ENCODE data around the gene ELOB. TPM values are rescaled to one million over a fixed set of nuclear protein-coding genes. Genes with fewer than 3 reads are reported as not detected.

ELOB gene
- total RNA-seq, 1 donor = 195 TPM

DNA sequence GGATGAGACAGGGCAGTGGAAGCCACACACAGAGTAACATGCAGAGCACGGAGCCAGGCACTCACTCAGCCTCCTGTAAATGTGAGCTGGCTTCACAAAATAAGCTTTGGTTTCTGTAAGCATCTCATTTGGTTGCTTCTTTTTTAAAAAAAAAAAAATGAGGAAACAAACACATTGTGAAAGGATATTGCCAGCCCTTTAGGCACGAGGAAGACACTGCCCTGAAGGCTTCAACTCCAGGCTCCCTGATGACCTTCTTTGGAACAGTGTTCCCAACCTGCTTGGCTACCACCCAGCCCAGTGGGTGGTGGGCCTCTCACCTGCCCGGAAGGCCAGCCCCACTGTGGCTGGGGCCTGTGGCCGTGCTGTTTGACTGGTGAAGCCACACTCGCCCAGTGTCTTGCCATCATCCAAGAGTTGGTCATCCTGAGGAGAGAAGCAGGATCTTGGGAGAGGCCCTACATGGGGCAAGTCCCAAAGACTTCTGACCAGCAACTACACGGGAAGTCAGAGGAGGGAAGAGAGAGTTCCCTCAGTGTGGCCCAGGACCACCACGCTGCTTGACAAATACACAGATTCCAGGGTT, 1.9 kb downstream of the ELOB start:
- Histone ChIP-seq H3K27ac (ENCODE audit: low read depth, low read length) (peak overlapping the region; percentile 36), H4K20me1 (ENCODE audit: insufficient read depth, low read length) (peaks cover 43% of the 10 kb centered on the region), H3K4me2 (ENCODE audit: insufficient read depth, low read length) (peak overlapping the region; percentile 92)

GRCh38 chr16:2774161-2774891, 2.8 kb downstream of the ELOB start:
- Histone ChIP-seq H2AFZ (ENCODE audit: low read length) (no peak overlapping the region), H4K20me1 (ENCODE audit: insufficient read depth, low read length) (peaks cover 48% of the 10 kb centered on the region), H3K9me3 (ENCODE audit: low read depth, low read length) (no peaks in the 10 kb centered on the region), H3K36me3 (ENCODE audit: insufficient read depth, low read length) (peaks cover 55% of the 10 kb centered on the region), H3K4me2 (ENCODE audit: insufficient read depth, low read length) (no peak overlapping the region), H3K4me1 (ENCODE audit: insufficient read depth, low read length) (peaks cover 25% of the 10 kb centered on the region), H3K4me3 (ENCODE audit: insufficient read depth, low read length) (no peak overlapping the region), H3K79me2 (ENCODE audit: insufficient read depth, low read length) (peaks cover 89% of the 10 kb centered on the region), H3K27ac (ENCODE audit: low read depth, low read length) (peak overlapping the region; percentile 19), H3K27me3 (ENCODE audit: insufficient read depth, low read length) (no peaks in the 10 kb centered on the region)
- DNase-seq (ENCODE audit: insufficient read length, low spot score, missing footprints) = peak; percentile 82
- TF ChIP-seq CTCF (IDR thresholded peaks at IDR 0.05; ENCODE audit: extremely low read depth, low read depth, low read length) = no peak

More for the DNA sequence above, 1.9 kb downstream of the ELOB start:
- H3K79me2 ChIP-seq (ENCODE audit: insufficient read depth, low read length) = peaks cover 80% of the 10 kb centered on the region
- H3K4me3 ChIP-seq (ENCODE audit: insufficient read depth, low read length) = no peak overlapping the region
- peaks cover 25% of the 10 kb centered on the region for H3K4me1 ChIP-seq (ENCODE audit: insufficient read depth, low read length)
- H3K27me3 ChIP-seq (ENCODE audit: insufficient read depth, low read length) = no peaks in the 10 kb centered on the region
- no peak for DNase-seq (ENCODE audit: insufficient read length, low spot score, missing footprints)
- H3K9me3 ChIP-seq (ENCODE audit: low read depth, low read length) = no peaks in the 10 kb centered on the region
- no peak for TF ChIP-seq CTCF (IDR thresholded peaks at IDR 0.05; ENCODE audit: extremely low read depth, low read depth, low read length)
- H2AFZ ChIP-seq (ENCODE audit: low read length) = no peak overlapping the region
- H3K36me3 ChIP-seq (ENCODE audit: insufficient read depth, low read length) = peaks cover 46% of the 10 kb centered on the region

DNA sequence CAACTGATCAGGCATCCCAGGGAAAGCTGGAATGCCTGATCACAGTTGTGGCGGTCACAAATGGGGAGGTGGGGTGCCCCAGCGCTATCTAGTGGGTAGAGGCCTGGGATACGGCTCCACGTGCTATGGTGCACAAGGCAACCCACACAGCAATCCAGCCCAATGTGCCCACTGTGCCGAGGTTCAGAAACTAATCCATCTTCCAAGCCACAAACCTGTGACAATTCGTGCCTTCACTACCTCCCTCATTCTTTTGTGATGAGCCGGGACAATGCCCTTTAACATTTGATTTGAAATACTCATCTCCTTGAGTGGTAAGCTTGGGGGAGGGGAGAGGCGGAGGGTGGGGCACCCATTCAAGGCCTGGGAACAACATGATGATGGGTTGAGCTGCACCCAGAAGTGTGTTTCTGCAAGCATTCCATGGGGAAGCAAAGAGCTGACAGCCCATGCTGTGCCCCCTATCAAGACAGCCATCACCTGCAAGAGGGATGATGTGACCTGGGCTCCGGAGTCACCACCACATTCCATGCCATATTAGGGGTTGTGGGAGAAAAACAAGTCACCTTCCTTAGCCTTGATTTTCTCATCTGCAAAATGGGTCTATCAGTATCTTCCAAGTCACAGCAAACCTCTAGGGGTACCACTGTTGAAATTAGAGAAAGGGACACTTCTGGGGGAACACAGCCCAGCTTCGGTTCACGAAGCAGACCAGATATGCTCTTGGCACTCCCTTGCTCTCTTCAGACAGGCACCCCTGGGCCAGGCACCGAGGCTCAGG, 3.7 kb downstream of the ELOB start:
- H3K27me3 ChIP-seq (ENCODE audit: insufficient read depth, low read length) = no peaks in the 10 kb centered on the region
- H4K20me1 ChIP-seq (ENCODE audit: insufficient read depth, low read length) = peaks cover 55% of the 10 kb centered on the region
- peak; percentile 85 for DNase-seq (ENCODE audit: insufficient read length, low spot score, missing footprints)
- H2AFZ ChIP-seq (ENCODE audit: low read length) = no peak overlapping the region
- no peaks in the 10 kb centered on the region for H3K9me3 ChIP-seq (ENCODE audit: low read depth, low read length)
- no peak overlapping the region for H3K4me2 ChIP-seq (ENCODE audit: insufficient read depth, low read length)
- peak overlapping the region; percentile 71 for H3K27ac ChIP-seq (ENCODE audit: low read depth, low read length)
- TF ChIP-seq CTCF (IDR thresholded peaks at IDR 0.05; ENCODE audit: extremely low read depth, low read depth, low read length) = no peak
- H3K79me2 ChIP-seq (ENCODE audit: insufficient read depth, low read length) = peaks cover 93% of the 10 kb centered on the region
- peaks cover 64% of the 10 kb centered on the region for H3K36me3 ChIP-seq (ENCODE audit: insufficient read depth, low read length)
- peaks cover 23% of the 10 kb centered on the region for H3K4me1 ChIP-seq (ENCODE audit: insufficient read depth, low read length)
- no peak overlapping the region for H3K4me3 ChIP-seq (ENCODE audit: insufficient read depth, low read length)

Measured in osteoblast (primary cell).